Spleen (tissue), 11 donors: ENCODE measurements around the gene ROR1. TPM values are rescaled to one million over a fixed set of nuclear protein-coding genes. Genes with fewer than 3 reads are reported as not detected.

Source experiments
- DNase-seq: peaks from one replicate; pipeline ENCODE4 v3.0.0-alpha.2; 2020
- H3K27ac ChIP-seq, 8 donors: fragments of 200-600 bp; sonication (generic) in 7 of 8; 1 replicate in 4 of 8; 2 replicates in 4 of 8; pipeline versions ENCODE4 v1.5.0 to v1.8.0; 2016 to 2021; ENCODE audit warnings: inconsistent platforms in 4 of 8, mild to moderate bottlenecking in 4 of 8, moderate library complexity in 1 of 8
- H3K27me3 ChIP-seq, 7 donors: fragments of 200-600 bp; sonication (generic) in 6 of 7; replicated peaks in 1 of 7; 1 replicate in 4 of 7; 2 replicates in 3 of 7; pipeline versions ENCODE4 v1.5.0 to v1.8.0; 2016 to 2021; ENCODE audit warnings: inconsistent platforms in 3 of 7, mild to moderate bottlenecking in 1 of 7
- H3K36me3 ChIP-seq, 6 donors: fragments of 200-600 bp; sonication (generic) in 5 of 6; 1 replicate in 4 of 6; 2 replicates in 2 of 6; pipeline versions ENCODE4 v1.5.0 to v1.8.0; 2016 to 2021; ENCODE audit warnings: inconsistent platforms in 2 of 6
- H3K4me1 ChIP-seq, 6 donors: fragments of 200-600 bp; sonication (generic) in 5 of 6; 1 replicate in 3 of 6; 2 replicates in 3 of 6; pipeline versions ENCODE4 v1.5.0 to v1.8.0; 2016 to 2021; ENCODE audit warnings: inconsistent platforms in 3 of 6
- H3K4me3 ChIP-seq, 8 donors: fragments of 200-600 bp; sonication (generic) in 7 of 8; 1 replicate in 4 of 8; 2 replicates in 4 of 8; pipeline versions ENCODE4 v1.5.0 to v1.8.0; 2016 to 2021; ENCODE audit warnings: inconsistent platforms in 4 of 8, mild to moderate bottlenecking in 4 of 8, moderate library complexity in 2 of 8
- H3K9me3 ChIP-seq, 8 donors: fragments of 200-600 bp; sonication (generic) in 7 of 8; 1 replicate in 4 of 8; 2 replicates in 4 of 8; pipeline versions ENCODE4 v1.5.0 to v1.8.0; 2016 to 2021; ENCODE audit warnings: inconsistent platforms in 4 of 8
- CTCF ChIP-seq, 11 experiments: fragments of 200-600 bp in 7 of 11; fragments of 450-650 bp in 4 of 11; sonication (generic) in 4 of 11; IDR thresholded peaks in 8 of 11; conservative IDR thresholded peaks in 3 of 11; 1 replicate in 7 of 11; 2 replicates in 4 of 11; pipeline versions ENCODE4 v1.4.0 to v1.8.0; 2016 to 2021; ENCODE audit warnings: antibody characterized with exemption in 11 of 11, inconsistent platforms in 4 of 11, mild to moderate bottlenecking in 1 of 11
- POLR2A ChIP-seq, 3 donors: fragments of 450-650 bp; IDR thresholded peaks; one replicate each; pipeline ENCODE4 v1.5.1; 2017; ENCODE audit warnings: antibody characterized with exemption in 3 of 3, mild to moderate bottlenecking in 1 of 3
- POLR2AphosphoS5 ChIP-seq, 3 donors: sonication (generic); formaldehyde crosslinking; IDR thresholded peaks; one replicate each; pipeline ENCODE4 v1.5.1; 2017; ENCODE audit warnings: antibody characterized with exemption in 3 of 3
- WGBS, 5 donors: extraction: QIAGEN DNeasy Blood & Tissue Kit in 3 of 5; methylation state at CpG; one replicate each; pipeline versions ENCODE4 v1.1.5 to v1.1.7; 2013 to 2018; 5-methylcytosine and 5-hydroxymethylcytosine counted together
- intact Hi-C: fragments of 100-400 bp; cut with DNase I; formaldehyde crosslinking; loops from one replicate; pipeline ENCODE4 v1.15.0; 2023; ENCODE audit warnings: low total_unique reads
- polyA plus RNA-seq, 3 donors: library from polyadenylated mRNA; stranded (reverse); fragments of 200-250 nt; gene quantifications; one replicate each; pipeline ENCODE4 v1.2.1, GENCODE V29; 2013
- total RNA-seq, 7 donors: library from RNA; depleted of rRNA in 3 of 7; stranded (reverse); fragments of >200 nt in 3 of 7; fragmentation: NEBNext Ultra II Directional in 4 of 7; extraction: Animal tissue kit (Norgen Biotek cat#: 25700) in 4 of 7; gene quantifications; one replicate each; pipeline versions ENCODE4 v1.1.0 to v1.2.1, GENCODE V29; 2016 to 2021
- donor health status: healthy with polysubstance abuse.
- donor health status: DM: no; HTN: no; CAD: no; lungs with moderate emphysema.
- donor health status: DM: no; HTN: no; CAD: no.
- donor health status: Bipolar disorder and iron deficiency.
- donor health status: healthy.
- donor health status: DM: no; HTN: no; CAD: no.
- donor health status: DM: yes; HTN: yes; CAD: no.

The ROR1 gene
- total and polyA plus RNA-seq, 10 donors: 0.43 to 12.3 (median 6.4) TPM

- TF ChIP-seq POLR2AphosphoS5 (IDR thresholded peaks at IDR 0.05) (no peak), CTCF (IDR thresholded peaks at IDR 0.05 in 8 of 11, conservative IDR thresholded peaks at IDR 0.05 in 3 of 11) (no peak), POLR2A (IDR thresholded peaks at IDR 0.05) (no peak)
- H3K4me1 ChIP-seq: peaks cover 0 to 9% (median 0%) of the 10 kb centered on the region in 6 donors
- H3K4me3 ChIP-seq: no peak overlapping the region
- intact Hi-C loops: loop anchor here (10.0 kb wide), 1 partner anchor 208 kb away; no protein-coding TSS in a partner anchor
- H3K9me3 ChIP-seq: no peaks in the 10 kb centered on the region
- DNase-seq: no peak
- H3K36me3 ChIP-seq: no peaks in the 10 kb centered on the region
- H3K27me3 ChIP-seq: no peaks in the 10 kb centered on the region
- WGBS, 5 donors: 62 to 86% (median 85%) methylated on average over 2 of the region's 2 CpGs
- no peak overlapping the region for H3K27ac ChIP-seq
These were observed 163.0 kb downstream of the ROR1 start for GRCh38 chr1:63936801-63937200.

- TF ChIP-seq POLR2A (IDR thresholded peaks at IDR 0.05) (no peak), POLR2AphosphoS5 (IDR thresholded peaks at IDR 0.05) (no peak), CTCF (IDR thresholded peaks at IDR 0.05 in 8 of 11, conservative IDR thresholded peaks at IDR 0.05 in 3 of 11) (no peak)
- Histone ChIP-seq H3K27me3 (no peaks in the 10 kb centered on the region), H3K4me3 (no peak overlapping the region), H3K36me3 (no peaks in the 10 kb centered on the region), H3K27ac (no peak overlapping the region), H3K9me3 (no peaks in the 10 kb centered on the region), H3K4me1 (peaks cover 0 to 9% (median 0%) of the 10 kb centered on the region in 6 donors)
- DNase-seq: no peak
- intact Hi-C loops: loop anchor here (10.0 kb wide), 1 partner anchor 207 kb away; no protein-coding TSS in a partner anchor
- WGBS, 5 donors: 24 to 42% (median 30%) methylated on average over 3 of the region's 3 CpGs
These were observed 163.7 kb downstream of the ROR1 start for GRCh38 chr1:63937461-63938022.

GRCh38 chr1:63940440-63940839 is 166.6 kb downstream of the ROR1 start:
- Histone ChIP-seq H3K27ac (no peak overlapping the region), H3K4me3 (no peak overlapping the region), H3K9me3 (no peaks in the 10 kb centered on the region), H3K27me3 (no peaks in the 10 kb centered on the region), H3K4me1 (peaks cover 0 to under 1% (median 0%) of the 10 kb centered on the region in 6 donors), H3K36me3 (no peaks in the 10 kb centered on the region)
- TF ChIP-seq CTCF (IDR thresholded peaks at IDR 0.05 in 8 of 11, conservative IDR thresholded peaks at IDR 0.05 in 3 of 11) (no peak), POLR2AphosphoS5 (IDR thresholded peaks at IDR 0.05) (no peak), POLR2A (IDR thresholded peaks at IDR 0.05) (no peak)
- no peak for DNase-seq
- 95 to 99% (median 96%) methylated on average over 2 of the region's 2 CpGs for WGBS, 5 donors
- intact Hi-C loops: no loop called here

GRCh38 chr1:63943393-63943792 is 169.6 kb downstream of the ROR1 start:
- no peak overlapping the region for H3K4me3 ChIP-seq
- no peak overlapping the region for H3K27ac ChIP-seq
- intact Hi-C loops: no loop called here
- 39 to 69% (median 66%) methylated on average over 3 of the region's 3 CpGs for WGBS, 5 donors
- no peak for DNase-seq
- H3K27me3 ChIP-seq: no peaks in the 10 kb centered on the region
- H3K36me3 ChIP-seq: no peaks in the 10 kb centered on the region
- no peaks in the 10 kb centered on the region for H3K4me1 ChIP-seq
- TF ChIP-seq CTCF (IDR thresholded peaks at IDR 0.05 in 8 of 11, conservative IDR thresholded peaks at IDR 0.05 in 3 of 11) (no peak), POLR2AphosphoS5 (IDR thresholded peaks at IDR 0.05) (no peak), POLR2A (IDR thresholded peaks at IDR 0.05) (no peak)
- no peaks in the 10 kb centered on the region for H3K9me3 ChIP-seq
